Astrocyte of the cerebellum (primary cell): ENCODE measurements around the gene INPP4B.

Source experiments
- DNase-seq: peaks from one replicate; pipeline ENCODE4 v3.0.0-alpha.2; 2011; ENCODE audit warnings: low read depth
- H3K4me3 ChIP-seq: 2 replicates; pipeline ENCODE4 v1.5.1; 2011; ENCODE audit warnings: mild to moderate bottlenecking, low read depth, low read length, moderate library complexity
- in situ Hi-C: cut with HindIII; loops from 2 replicates; pipeline ENCODE4 v1.10.0; 2017; ENCODE audit warnings: low sequenced_read_pairs
- TF ChIP-seq, protein P1 (sequence below): IDR thresholded peaks from 2 replicates; pipeline ENCODE4 v1.5.1; 2012; ENCODE audit warnings: low read length, low read depth, moderate library complexity, mild to moderate bottlenecking; ENCODE audit errors: missing control alignments

The INPP4B gene

GRCh38 chr4:141999446-142000143, 846.5 kb downstream of the INPP4B start:
- in situ Hi-C loops, result no loop called here
- TF ChIP-seq, protein P1, sequence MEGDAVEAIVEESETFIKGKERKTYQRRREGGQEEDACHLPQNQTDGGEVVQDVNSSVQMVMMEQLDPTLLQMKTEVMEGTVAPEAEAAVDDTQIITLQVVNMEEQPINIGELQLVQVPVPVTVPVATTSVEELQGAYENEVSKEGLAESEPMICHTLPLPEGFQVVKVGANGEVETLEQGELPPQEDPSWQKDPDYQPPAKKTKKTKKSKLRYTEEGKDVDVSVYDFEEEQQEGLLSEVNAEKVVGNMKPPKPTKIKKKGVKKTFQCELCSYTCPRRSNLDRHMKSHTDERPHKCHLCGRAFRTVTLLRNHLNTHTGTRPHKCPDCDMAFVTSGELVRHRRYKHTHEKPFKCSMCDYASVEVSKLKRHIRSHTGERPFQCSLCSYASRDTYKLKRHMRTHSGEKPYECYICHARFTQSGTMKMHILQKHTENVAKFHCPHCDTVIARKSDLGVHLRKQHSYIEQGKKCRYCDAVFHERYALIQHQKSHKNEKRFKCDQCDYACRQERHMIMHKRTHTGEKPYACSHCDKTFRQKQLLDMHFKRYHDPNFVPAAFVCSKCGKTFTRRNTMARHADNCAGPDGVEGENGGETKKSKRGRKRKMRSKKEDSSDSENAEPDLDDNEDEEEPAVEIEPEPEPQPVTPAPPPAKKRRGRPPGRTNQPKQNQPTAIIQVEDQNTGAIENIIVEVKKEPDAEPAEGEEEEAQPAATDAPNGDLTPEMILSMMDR, result no peak
- DNase-seq, result no peak
- no peak overlapping the region for H3K4me3 ChIP-seq

DNA sequence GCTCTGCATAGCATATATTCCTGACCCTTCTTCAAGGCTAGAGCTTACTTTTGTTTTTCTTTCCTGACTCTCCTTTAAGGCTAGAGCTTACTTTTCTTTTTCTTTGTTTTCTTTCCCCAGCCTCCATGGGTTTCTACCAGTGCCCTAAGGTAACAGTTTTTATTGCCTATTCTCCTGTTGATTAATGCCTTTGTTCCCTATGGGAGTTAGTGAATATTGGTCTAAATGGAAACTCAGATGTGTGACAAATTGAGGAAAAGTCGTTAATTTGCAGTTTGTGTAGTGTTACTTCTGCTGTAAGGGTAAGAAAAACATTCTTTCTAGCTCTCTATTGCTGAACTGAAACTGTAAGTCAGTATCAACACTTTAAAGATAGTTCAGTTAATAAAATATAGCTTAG, 851.0 kb downstream of the INPP4B start:
- TF ChIP-seq, protein P1, result no peak
- DNase-seq, result no peak
- no peak overlapping the region for H3K4me3 ChIP-seq
- in situ Hi-C loops, result no loop called here

GRCh38 chr4:141977433-141977832, 868.7 kb downstream of the INPP4B start:
- TF ChIP-seq, protein P1, result no peak
- H3K4me3 ChIP-seq, result no peak overlapping the region
- in situ Hi-C loops, result no loop called here
- no peak for DNase-seq
